Tibial nerve (tissue), 4 donors: ENCODE results near the gene POGK. TPM values are rescaled to one million over a fixed set of nuclear protein-coding genes. Genes with fewer than 3 reads are reported as not detected.
"Not testable (repeated sequence)": the region's sequence is repeated elsewhere in the genome, so short reads cannot be mapped to it uniquely, and the experiment has no call there.

Experiments used
- DNase-seq, 2 donors: peaks; one replicate each; pipeline ENCODE4 v3.0.0-alpha.2; 2019; ENCODE audit warnings: low spot score in 2 of 2
- H3K27ac ChIP-seq, 4 donors: fragments of 200-600 bp; sonication (generic) in 3 of 4; one replicate each; pipeline ENCODE4 v1.5.1; 2017 to 2019; ENCODE audit warnings: mild to moderate bottlenecking in 1 of 4
- H3K27me3 ChIP-seq, 2 donors: fragments of 200-600 bp; sonication (generic) in 1 of 2; one replicate each; pipeline versions ENCODE4 v1.5.1 to v1.6.0; 2017 to 2019
- H3K36me3 ChIP-seq, 3 donors: fragments of 200-600 bp; sonication (generic); one replicate each; pipeline ENCODE4 v1.5.1; 2018 to 2019
- H3K4me1 ChIP-seq, 4 donors: fragments of 200-600 bp; sonication (generic) in 3 of 4; one replicate each; pipeline ENCODE4 v1.5.1; 2017 to 2019
- H3K4me3 ChIP-seq, 4 donors: fragments of 200-600 bp; sonication (generic) in 3 of 4; one replicate each; pipeline ENCODE4 v1.5.1; 2017 to 2019; ENCODE audit warnings: mild to moderate bottlenecking in 1 of 4, moderate library complexity in 1 of 4
- H3K9me3 ChIP-seq, 4 donors: fragments of 200-600 bp; sonication (generic) in 3 of 4; one replicate each; pipeline ENCODE4 v1.5.1; 2017 to 2019
- CTCF ChIP-seq, 5 experiments: fragments of 200-600 bp in 3 of 5; fragments of 450-650 bp in 2 of 5; sonication (generic) in 3 of 5; IDR thresholded peaks; one replicate each; pipeline ENCODE4 v1.5.1; 2016 to 2019; ENCODE audit warnings: antibody characterized with exemption in 5 of 5, mild to moderate bottlenecking in 3 of 5, moderate library complexity in 2 of 5
- EP300 ChIP-seq, 2 donors: sonication (generic); formaldehyde crosslinking; IDR thresholded peaks; one replicate each; pipeline ENCODE4 v1.6.1; 2017; ENCODE audit warnings: antibody characterized with exemption in 2 of 2, mild to moderate bottlenecking in 1 of 2
- POLR2A ChIP-seq, 2 donors: fragments of 450-650 bp; IDR thresholded peaks; one replicate each; pipeline ENCODE4 v1.6.1; 2017; ENCODE audit warnings: antibody characterized with exemption in 2 of 2, mild to moderate bottlenecking in 2 of 2, moderate library complexity in 2 of 2
- WGBS, 2 donors: methylation state at CpG; one replicate each; pipeline ENCODE4 v1.1.5; 2018; 5-methylcytosine and 5-hydroxymethylcytosine counted together
- total RNA-seq, 4 donors: library from RNA; depleted of rRNA; stranded (reverse); fragments of >200 nt; gene quantifications; one replicate each; pipeline ENCODE4 v1.1.0, GENCODE V29; 2016

The POGK gene
- total RNA-seq, 4 donors from 2014 or later: 27.8 to 37.7 (median 32.8) TPM

GRCh38 chr1:166875734-166876539 is 36.7 kb downstream of the POGK start, which contains the start of gene TADA1:
TSS of gene TADA1 (minus strand) at chr1:166876264. CDS start at chr1:166876233, 31 bp downstream.
- peak within 1 kb of the TSS; percentile 77 to 95 (median 92) for H3K4me3 ChIP-seq
- peak in 3 of 5 experiments; percentile 31 to 38 (median 37) for TF ChIP-seq CTCF (IDR thresholded peaks at IDR 0.05)
- TF ChIP-seq POLR2A (IDR thresholded peaks at IDR 0.05): peak; percentile 36 to 69
- TF ChIP-seq EP300 (IDR thresholded peaks at IDR 0.05): peak; percentile 80 to 91
- H3K27ac ChIP-seq: peak within 1 kb of the TSS; percentile 79 to 98 (median 95)
- H3K36me3 ChIP-seq: no peaks in the 10 kb centered on the region
- peak; percentile 98 to 99 for DNase-seq
- WGBS, 2 donors: 0 to 1% methylated on average over 43 to 67 of the region's 84 CpGs
- peaks cover 0 to 55% (median 11%) of the 10 kb centered on the region in 4 donors for H3K4me1 ChIP-seq
- H3K27me3 ChIP-seq: no peaks in the 10 kb centered on the region
- no peaks in the 10 kb centered on the region for H3K9me3 ChIP-seq

- H3K9me3 ChIP-seq: no peaks in the 10 kb centered on the region
- TF ChIP-seq POLR2A (IDR thresholded peaks at IDR 0.05) (no peak), EP300 (IDR thresholded peaks at IDR 0.05) (no peak), CTCF (IDR thresholded peaks at IDR 0.05) (peak in 1 of 5 experiments; percentile 54)
- peaks cover 0 to 49% (median 11%) of the 10 kb centered on the region in 4 donors for H3K4me1 ChIP-seq
- 1 to 2% methylated on average over 7 of the region's 7 CpGs for WGBS, 2 donors
- H3K27ac ChIP-seq: peak overlapping the region in 3 of 4 donors; percentile 52 to 98 (median 94)
- no peaks in the 10 kb centered on the region for H3K27me3 ChIP-seq
- DNase-seq: no peak
- H3K36me3 ChIP-seq: no peaks in the 10 kb centered on the region
- H3K4me3 ChIP-seq: peak overlapping the region; percentile 77 to 95 (median 92)
Measured at GRCh38 chr1:166876540-166876838, 37.2 kb downstream of the POGK start.

GRCh38 chr1:166878173-166878917 is 39.1 kb downstream of the POGK start:
- H3K27ac ChIP-seq, H3K36me3 ChIP-seq, H3K4me3 ChIP-seq, H3K27me3 ChIP-seq, DNase-seq, H3K9me3 ChIP-seq: not testable (repeated sequence)
- WGBS, 2 donors: 93 to 95% methylated on average over 21 of the region's 21 CpGs
- peaks cover 0 to 30% (median 9%) of the 10 kb centered on the region in 4 donors for H3K4me1 ChIP-seq

GRCh38 chr1:166882893-166883292 is 43.6 kb downstream of the POGK start:
- TF ChIP-seq EP300 (IDR thresholded peaks at IDR 0.05) (no peak), CTCF (IDR thresholded peaks at IDR 0.05) (no peak), POLR2A (IDR thresholded peaks at IDR 0.05) (no peak)
- Histone ChIP-seq H3K4me1 (peaks cover 0 to 8% (median 6%) of the 10 kb centered on the region in 4 donors), H3K9me3 (no peaks in the 10 kb centered on the region), H3K27me3 (peaks cover 2 to 23% of the 10 kb centered on the region in 2 donors), H3K36me3 (no peaks in the 10 kb centered on the region), H3K4me3 (no peak overlapping the region), H3K27ac (no peak overlapping the region)
- DNase-seq: no peak
- WGBS, 2 donors: 44 to 65% methylated on average over 2 of the region's 2 CpGs

- Histone ChIP-seq H3K36me3 (no peaks in the 10 kb centered on the region), H3K4me3 (peak overlapping the region in 2 of 4 donors; percentile 4 to 31), H3K4me1 (peaks cover 0 to 8% (median 6%) of the 10 kb centered on the region in 4 donors), H3K27me3 (peaks cover 2 to 23% of the 10 kb centered on the region in 2 donors), H3K9me3 (no peaks in the 10 kb centered on the region), H3K27ac (no peak overlapping the region)
- 11 to 12% methylated on average over 20 to 38 of the region's 44 CpGs for WGBS, 2 donors
- DNase-seq: no peak
- TF ChIP-seq POLR2A (IDR thresholded peaks at IDR 0.05): no peak
- peak; percentile 47 to 64 (median 59) for TF ChIP-seq CTCF (IDR thresholded peaks at IDR 0.05)
Measured at GRCh38 chr1:166884040-166884642, 44.9 kb downstream of the POGK start.
